Stimulated activated CD4-positive, alpha-beta T cell treated with anti-CD3 and anti-CD28 coated beads, TNF-alpha, amount 100 ng/mL, for 1 hour (primary cell): ENCODE measurements around the gene LMX1B.

Source experiments
- DNase-seq, 3 donors: peaks; one replicate each; pipeline ENCODE4 v3.0.0-alpha.2; 2020; ENCODE audit warnings: low read depth in 3 of 3, low spot score in 1 of 3

Gene LMX1B

DNA sequence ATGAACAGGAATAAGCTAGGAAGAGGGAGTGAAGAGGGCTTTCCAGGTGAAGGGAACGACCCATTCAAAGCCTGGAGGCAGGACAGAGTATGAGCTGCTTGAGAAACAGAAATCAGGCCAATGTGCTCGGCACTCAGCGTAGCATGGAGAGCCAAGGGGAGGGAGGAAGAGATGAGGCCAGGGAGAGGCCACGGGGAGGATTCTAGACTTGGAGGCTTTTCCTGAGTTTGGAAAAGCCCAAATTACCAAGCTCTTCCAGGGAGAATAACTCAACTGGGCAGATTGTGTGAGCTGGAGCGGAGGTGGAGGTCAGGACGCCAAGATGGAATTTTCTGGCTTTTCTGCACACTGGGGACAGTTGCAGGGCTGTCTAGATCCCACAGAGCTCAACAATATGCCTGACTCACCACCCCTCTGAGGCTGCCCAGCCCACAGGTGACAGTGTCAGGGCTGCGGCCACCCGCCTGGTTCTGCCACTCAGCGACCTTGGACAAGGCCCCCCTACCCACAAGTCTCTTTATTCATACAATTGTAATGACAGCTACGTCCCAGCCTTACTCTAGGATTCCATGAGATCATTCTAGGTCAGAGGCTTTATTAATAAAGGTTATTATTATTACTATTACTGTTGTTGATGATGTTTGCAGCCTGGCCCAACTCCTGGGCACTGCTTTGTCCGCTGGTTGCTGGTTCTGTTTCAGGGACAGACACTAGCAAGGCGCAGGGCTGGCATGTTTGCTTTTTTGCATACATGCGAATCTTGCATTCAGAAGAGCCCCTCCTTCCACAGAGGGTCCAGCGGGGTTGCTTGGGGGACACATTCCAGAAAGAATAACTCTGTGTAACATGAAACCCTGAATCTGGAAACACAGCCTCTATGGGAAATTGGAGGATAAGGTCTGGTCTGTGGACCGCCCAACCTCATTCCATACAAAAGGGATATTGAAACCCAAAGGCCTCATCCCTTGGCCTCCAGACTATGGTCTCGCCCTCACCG, 9.4 kb upstream of the LMX1B start:
- no peak for DNase-seq

- DNase-seq = no peak
Measured at GRCh38 chr9:126605792-126606482, 7.8 kb upstream of the LMX1B start.

GRCh38 chr9:126606483-126606870, 7.3 kb upstream of the LMX1B start:
- no peak for DNase-seq

- DNase-seq = no peak
Measured at GRCh38 chr9:126607086-126607485, 6.6 kb upstream of the LMX1B start.

DNA sequence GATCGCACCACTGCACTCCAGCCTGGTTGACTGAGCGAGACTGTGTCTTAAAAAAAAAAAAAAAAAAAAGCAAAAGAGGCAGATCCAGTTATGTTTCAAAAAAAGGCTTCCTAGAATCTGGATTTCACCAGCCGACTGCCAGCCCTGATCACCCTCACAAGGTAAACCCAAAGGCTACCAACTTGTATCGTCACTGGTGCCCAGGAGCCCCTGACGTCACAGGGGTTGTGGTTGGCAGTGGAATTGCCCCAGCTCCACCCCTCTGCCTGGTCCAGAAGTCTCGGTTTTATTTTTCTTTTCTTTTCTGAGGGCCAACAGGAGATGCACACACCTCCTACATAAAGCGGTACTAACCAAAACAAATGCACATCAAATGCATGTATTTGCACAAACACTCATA, 6.0 kb upstream of the LMX1B start:
- DNase-seq = no peak

DNA sequence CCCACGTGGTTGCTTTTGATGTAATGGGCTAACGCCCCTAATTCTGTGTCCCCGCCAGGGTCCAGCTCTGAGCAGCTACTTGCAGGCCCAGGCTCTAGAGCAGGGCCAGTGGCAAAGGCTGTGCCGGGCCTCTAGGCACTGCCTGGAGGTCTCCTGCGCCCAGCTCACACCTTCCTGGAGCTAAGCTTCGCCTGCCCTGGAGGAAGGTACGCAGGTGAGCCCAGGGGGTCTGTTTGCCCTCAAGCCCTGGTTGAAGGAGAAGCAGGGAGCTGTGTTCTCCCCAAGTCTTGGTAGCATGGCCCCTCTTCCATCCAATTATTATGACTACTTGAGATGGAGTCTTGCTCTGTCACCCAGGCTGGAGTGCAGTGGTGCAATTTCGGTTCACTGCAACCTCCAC, 5.2 kb upstream of the LMX1B start:
- no peak for DNase-seq

DNA sequence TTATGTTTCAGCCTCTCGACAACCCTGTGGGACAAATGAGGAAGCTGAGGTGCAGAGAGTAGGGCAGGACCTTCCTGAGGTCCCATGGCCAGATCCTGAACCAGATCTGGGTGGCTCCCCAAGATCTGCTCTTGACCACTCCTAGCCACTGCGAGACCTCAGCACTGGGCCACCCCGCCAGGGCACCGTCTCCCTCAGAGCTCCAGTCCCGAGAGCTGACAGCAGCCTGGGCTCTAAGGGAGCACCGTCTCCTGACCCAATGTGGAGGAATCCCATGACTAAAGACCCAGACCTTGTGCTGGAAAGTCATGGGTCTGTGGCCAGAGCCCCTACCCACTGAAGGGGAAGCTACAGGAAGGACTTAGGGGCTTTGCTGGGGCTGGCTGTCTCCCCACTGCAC, 4.5 kb upstream of the LMX1B start:
- no peak for DNase-seq

DNA sequence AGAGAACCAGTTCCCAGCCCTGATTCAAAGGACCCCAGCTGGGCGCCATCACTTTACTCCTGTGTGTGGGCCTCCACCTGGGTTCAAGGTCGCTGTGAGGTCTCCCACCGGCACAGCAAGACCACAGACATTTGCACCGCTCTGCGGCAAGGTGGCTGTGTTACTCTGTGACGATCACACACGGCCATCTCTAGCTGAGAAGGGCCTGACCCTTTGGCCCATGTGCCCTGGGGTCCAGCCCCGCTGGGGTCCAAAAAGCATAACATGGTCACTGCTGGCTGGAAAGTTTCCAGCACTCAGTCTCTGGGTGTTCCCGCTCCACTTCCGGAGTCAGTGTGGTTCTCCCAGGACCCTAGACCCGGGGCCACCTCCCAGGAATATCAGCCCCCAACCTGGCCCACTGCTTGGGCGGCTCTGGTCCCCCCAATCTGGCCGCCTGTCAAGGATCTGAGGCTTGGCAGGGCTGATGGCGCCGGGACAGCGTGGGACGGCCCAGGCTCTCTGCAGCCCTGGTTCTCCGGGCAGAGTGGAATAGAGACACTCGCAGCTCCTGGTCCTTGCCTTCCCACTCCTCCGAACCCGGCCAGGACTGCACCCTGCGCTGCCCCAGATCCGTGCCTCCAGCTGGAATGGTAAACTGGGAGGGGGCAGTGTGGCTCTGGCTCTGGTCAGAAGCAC, 3.9 kb upstream of the LMX1B start:
- no peak for DNase-seq

- no peak for DNase-seq
Measured at GRCh38 chr9:126611193-126611591, 2.5 kb upstream of the LMX1B start.

DNA sequence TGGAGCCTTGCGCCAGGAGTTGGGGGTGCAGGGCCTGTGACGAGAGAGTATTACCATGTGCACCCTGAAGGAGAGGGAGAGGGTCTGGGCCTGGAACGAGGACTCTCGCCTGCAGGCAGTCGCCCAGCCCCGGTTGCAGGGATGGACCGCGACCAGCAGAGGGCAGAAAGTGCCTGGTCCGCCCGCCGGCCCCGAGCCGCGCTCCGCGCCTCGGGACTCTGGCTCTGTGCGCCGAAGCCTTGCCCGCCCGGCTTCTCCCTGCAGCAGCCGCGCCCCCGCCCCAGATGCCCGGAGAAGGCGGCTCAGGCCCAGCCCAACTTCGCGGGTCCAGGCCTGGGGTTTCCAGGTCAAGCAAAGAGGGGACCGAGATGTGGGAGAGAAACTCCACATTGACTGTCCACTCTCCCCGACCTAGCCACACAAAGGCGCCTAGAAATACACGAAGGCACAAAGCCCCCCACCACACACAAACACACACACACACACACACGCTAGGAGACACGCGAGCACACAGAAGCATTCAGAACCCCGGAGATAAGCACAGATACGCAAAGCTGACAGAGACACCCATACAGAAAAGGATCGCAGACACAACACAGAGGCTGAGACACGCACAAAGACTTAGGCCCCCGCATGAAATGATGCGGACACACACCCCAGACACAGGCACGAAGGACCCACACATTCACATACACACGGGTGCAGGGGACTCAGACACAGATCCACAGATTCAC, 2.0 kb upstream of the LMX1B start:
- DNase-seq = peak; percentile 21 to 67 (median 33)

DNA sequence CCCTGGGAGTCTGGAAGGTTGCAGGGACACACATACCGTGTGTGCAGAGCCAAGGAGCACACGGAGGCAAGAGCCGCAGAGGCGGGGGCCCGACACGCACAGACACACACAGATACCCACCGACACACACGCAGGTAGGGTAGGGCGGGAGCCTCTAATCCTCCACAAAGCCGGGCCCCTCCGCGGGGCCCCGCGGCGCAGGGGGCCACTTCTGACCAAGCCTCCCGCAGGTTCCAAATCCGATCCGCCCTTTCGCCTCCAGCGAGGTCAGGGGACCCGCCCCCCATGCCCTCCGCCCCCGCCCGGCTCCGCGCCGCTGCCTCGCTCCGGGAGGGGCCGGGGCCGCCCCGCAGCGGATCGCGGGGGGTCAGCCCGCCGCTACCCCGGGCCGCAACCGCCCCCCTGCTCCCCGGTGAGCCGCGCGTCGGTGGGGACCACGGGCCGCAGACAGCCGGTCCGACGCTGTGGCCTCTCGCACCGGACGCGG, 1.4 kb upstream of the LMX1B start:
- no peak for DNase-seq

DNA sequence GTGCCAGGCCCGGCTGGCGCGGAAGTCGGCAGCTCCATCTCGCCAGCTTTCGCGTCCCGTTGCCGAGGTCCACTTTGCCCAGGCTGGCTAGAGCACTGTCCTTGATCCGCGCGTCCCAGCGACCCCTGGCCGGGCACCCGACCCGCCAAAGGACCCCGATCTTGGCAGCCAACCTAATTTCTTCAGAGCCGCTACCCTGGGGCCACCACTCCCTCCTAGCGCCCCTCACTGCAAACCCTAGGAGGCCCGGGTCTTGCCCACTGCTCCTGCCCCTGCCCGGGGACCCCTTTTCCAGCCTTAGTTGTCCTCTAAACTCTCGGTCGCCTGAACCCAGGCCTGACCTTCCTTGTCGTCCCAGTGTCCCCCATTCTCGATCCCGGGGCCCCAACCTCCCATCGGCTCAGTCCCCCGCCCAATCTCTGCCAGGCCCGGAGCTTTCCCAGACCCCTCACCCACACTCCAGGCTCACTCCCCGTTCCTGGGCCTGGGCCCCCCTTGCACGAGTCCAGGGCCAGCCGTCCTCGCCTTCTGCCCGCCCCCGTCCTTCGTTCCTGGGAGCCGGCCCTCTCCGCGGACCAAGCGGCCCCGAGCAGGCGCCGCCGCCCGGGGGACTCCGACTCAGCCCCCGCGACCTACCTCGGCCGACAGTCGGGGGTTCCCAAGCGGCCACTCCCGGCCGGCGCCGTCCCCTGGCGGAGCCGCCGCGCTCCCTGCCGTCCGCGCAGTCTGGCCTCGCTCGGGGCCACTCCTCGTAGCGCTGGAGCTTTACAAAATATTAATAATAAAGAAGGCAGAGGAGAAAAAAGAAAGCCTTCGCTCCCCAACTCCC, 701 bp upstream of the LMX1B start:
- DNase-seq = no peak

DNA sequence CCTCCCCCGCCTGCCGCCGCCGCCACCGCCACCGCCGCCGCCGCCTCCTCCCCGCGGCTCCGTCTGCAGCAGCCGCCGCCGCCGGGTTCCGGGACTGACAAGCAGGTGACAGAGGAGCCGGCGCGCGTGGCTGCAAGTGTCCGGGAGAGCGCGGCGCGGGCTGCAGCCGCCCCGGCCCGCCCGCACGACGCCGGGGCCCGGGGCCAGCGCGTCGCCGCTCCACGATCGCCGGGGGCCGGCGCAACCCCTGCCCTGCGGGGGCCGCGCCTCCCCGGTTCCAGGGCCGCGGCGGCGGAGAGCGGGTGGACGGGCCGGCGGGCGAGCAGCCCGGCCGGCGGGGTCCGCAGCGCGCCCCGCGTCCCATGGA, 343 bp downstream of the LMX1B start:
- DNase-seq = no peak

DNA sequence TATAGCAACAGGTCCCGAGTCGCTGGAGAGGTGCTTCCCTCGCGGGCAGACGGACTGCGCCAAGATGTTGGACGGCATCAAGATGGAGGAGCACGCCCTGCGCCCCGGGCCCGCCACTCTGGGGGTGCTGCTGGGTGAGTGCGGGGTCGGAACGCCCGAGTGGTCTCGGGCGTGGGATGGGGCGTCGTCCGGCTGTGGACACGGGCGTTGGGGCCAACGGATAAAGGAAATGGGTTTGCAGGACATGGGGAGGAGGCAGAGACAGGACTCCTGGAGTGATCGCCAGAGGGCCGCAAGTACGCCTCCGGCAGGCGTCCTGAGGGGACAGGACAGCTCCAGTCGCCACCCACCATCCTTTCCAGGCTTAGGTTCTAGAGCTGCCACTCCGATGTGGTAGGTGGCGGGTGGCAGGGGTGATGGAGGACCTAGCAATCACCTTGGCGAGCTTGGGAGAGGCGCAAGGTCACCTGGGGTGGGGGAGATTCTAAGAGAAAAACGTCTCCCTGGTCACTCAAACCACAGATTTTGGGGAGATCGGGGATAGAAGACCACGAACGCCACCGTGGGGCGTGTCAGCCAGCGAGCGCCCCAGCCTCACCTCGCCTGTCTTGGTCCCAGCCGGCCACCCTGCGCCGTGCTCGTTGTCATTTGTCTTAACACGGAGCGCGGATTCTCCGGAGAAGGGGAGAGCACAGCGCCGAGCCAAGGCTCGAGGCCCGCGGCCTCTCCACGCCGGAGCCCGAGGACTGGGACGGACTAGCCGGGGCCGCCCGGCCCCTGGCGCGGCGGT, 922 bp downstream of the LMX1B start:
- no peak for DNase-seq

GRCh38 chr9:126615245-126615790, 1.6 kb downstream of the LMX1B start:
- no peak for DNase-seq

DNA sequence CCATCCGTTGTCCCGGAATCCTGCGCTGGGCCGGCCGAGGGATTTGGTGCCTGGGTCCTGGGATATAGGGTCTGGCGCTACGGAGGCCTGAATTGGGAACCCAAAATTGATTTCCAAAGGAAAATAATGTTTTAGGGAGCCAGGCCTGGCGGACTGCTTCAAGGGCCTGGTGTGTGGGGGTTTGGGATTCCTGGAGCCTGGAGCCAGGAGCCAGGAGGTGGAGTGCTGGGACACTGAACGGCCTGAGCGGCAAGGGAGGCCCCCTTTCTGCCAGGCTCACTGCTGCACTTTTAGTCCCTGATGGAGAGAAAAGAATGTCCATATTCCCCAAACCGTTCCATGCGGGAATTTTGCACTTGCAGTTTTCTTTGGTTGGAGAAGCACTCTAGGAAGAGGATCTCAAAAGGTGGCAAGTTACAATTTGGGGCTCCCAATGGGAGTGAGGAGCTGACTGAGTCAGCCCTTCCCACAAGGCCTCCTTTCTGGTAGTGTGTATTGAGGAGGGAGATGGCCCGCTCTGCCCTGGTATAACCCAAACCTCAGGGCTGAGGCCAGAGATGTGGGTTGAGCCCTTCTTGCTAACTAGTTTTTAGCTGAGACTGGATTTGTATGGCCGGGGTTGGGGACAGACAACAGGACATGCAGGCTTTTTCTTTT, 2.2 kb downstream of the LMX1B start:
- DNase-seq = no peak

GRCh38 chr9:126616521-126616976, 2.8 kb downstream of the LMX1B start:
- no peak for DNase-seq

DNA sequence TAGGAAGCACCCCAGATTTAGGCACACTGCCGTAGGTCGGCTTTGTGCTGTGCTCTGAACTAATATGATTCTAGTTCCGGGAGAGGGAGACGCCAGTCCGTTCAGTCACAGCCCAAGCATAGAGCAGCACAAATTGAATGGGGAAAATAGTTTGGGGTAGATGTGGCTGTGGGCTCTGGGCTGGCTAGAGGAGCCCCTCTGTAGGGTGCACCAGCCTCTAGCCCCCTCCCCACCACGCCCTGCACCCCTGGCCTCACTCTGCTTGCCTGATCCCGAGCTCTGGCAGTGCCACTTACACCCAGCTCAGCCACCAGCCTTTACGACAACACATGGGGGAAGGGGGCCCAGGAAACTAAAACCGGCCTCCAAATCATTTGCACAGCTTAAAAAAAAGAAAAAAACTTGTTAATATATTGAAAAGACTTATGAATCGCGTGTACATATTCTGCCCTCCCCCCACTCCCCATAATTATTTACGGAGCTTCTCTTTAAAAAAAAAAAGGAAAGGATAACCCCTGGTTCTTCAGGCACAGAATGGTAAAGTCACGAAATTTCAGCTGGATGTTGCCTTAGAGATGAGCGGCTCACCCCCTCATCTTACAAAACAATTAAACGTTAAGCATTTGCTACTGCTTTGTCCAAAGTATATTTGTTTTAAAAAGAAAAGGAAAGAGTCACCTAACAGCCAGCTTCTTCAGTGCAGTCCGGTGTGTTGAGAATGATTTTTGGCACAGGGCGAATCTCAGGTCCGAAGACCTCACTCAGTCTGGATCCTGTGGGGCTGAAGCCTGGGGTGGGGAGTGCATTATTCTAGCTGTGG, 3.5 kb downstream of the LMX1B start:
- no peak for DNase-seq
